ENCODE measurements around the gene POU4F1.

POU4F1 gene

GRCh38 chr13:78607409-78608251 lies 4.3 kb upstream of the POU4F1 start:
- no peak for DNase-seq (ENCODE audit: low read depth in 2 of 2)

GRCh38 chr13:78606471-78607408 lies 3.4 kb upstream of the POU4F1 start:
- DNase-seq (ENCODE audit: low read depth in 2 of 2) = no peak

- no peak for DNase-seq (ENCODE audit: low read depth in 2 of 2)
Observed at GRCh38 chr13:78604782-78605611, 1.6 kb upstream of the POU4F1 start.

GRCh38 chr13:78602561-78603239 lies 652 bp downstream of the POU4F1 start:
- DNase-seq (ENCODE audit: low read depth in 2 of 2) = no peak

- DNase-seq (ENCODE audit: low read depth in 2 of 2) = no peak
Observed at GRCh38 chr13:78601874-78602560, 1.3 kb downstream of the POU4F1 start.

GRCh38 chr13:78601124-78601873 lies 2.1 kb downstream of the POU4F1 start:
- DNase-seq (ENCODE audit: low read depth in 2 of 2) = no peak

- DNase-seq (ENCODE audit: low read depth in 2 of 2) = no peak
Observed at GRCh38 chr13:78600280-78600883, 3.0 kb downstream of the POU4F1 start.

- no peak for DNase-seq (ENCODE audit: low read depth in 2 of 2)
Observed at GRCh38 chr13:78599645-78600279, 3.6 kb downstream of the POU4F1 start.

GRCh38 chr13:78598966-78599644 lies 4.2 kb downstream of the POU4F1 start:
- DNase-seq (ENCODE audit: low read depth in 2 of 2) = no peak

GRCh38 chr13:78598116-78598781 lies 5.1 kb downstream of the POU4F1 start:
- no peak for DNase-seq (ENCODE audit: low read depth in 2 of 2)

- DNase-seq (ENCODE audit: low read depth in 2 of 2) = no peak
Observed at GRCh38 chr13:78597602-78597932, 5.8 kb downstream of the POU4F1 start.

- DNase-seq (ENCODE audit: low read depth in 2 of 2) = no peak
Observed at GRCh38 chr13:78596736-78597601, 6.4 kb downstream of the POU4F1 start.

- DNase-seq (ENCODE audit: low read depth in 2 of 2) = no peak
Observed at GRCh38 chr13:78596399-78596735, 7.0 kb downstream of the POU4F1 start.

GRCh38 chr13:78595495-78596398 lies 7.6 kb downstream of the POU4F1 start:
- DNase-seq (ENCODE audit: low read depth in 2 of 2) = no peak

GRCh38 chr13:78594456-78594975 lies 8.8 kb downstream of the POU4F1 start:
- DNase-seq (ENCODE audit: low read depth in 2 of 2) = no peak

All from stimulated activated CD4-positive, alpha-beta T cell treated with anti-CD3 and anti-CD28 coated beads, Interleukin-1b, Interleukin-23, amount 100 ng/mL, for 1 hour (primary cell).